B cell (primary cell): Measurements from ENCODE around the gene DPP10. TPM values are rescaled to one million over a fixed set of nuclear protein-coding genes. Genes with fewer than 3 reads are reported as not detected.

Source experiments
- ATAC-seq: fragments of 200-7000 bp; cut with Tn5 transposase; one replicate; pipeline ENCODE4 v1.10.0; 2021; ENCODE audit warnings: low read depth, mild to moderate bottlenecking, moderate number of reproducible peaks, moderate library complexity
- CTCF ChIA-PET: fragments of 350-600 bp; sonication (Branson Sonifier 250); formaldehyde crosslinking; loops from one replicate; lab custom pipeline; 2021; ENCODE audit warnings: antibody characterized with exemption, inconsistent platforms; lab: Charles Lee
- POLR2A ChIA-PET: fragments of 350-600 bp; sonication (Branson Sonifier 250); formaldehyde crosslinking; loops from one replicate; lab custom pipeline; 2021; ENCODE audit warnings: antibody characterized with exemption; lab: Charles Lee
- DNase-seq: peaks from one replicate; pipeline ENCODE4 v3.0.0; 2013
- H2AFZ ChIP-seq: 2 replicates; pipeline ENCODE4 v1.6.1; 2012; ENCODE audit warnings: mild to moderate bottlenecking, low read depth, low read length; ENCODE audit not compliant: insufficient read depth, poor library complexity, severe bottlenecking
- H3K27ac ChIP-seq, 2 donors: 1 replicate in 1 of 2; 2 replicates in 1 of 2; pipeline ENCODE4 v1.5.1; 2012 to 2013; ENCODE audit warnings: low read length in 2 of 2, mild to moderate bottlenecking in 2 of 2, moderate library complexity in 1 of 2
- H3K27me3 ChIP-seq, 4 experiments: fragments of 200-600 bp in 1 of 4; sonication (generic) in 1 of 4; replicated peaks in 1 of 4; 1 replicate in 2 of 4; 2 replicates in 2 of 4; pipeline versions ENCODE4 v1.6.1 to v1.7.0; 2013 to 2016; ENCODE audit warnings: low read length in 3 of 4, mild to moderate bottlenecking in 2 of 4, mixed read lengths in 1 of 4, moderate library complexity in 1 of 4; ENCODE audit not compliant: insufficient read depth in 4 of 4, control insufficient read depth in 3 of 4; ENCODE audit errors: control extremely low read depth in 1 of 4
- H3K36me3 ChIP-seq, 2 experiments: replicated peaks in 1 of 2; 1 replicate in 1 of 2; 2 replicates in 1 of 2; pipeline versions ENCODE4 v1.6.1 to v1.7.1; 2013; ENCODE audit warnings: low read length in 1 of 2; ENCODE audit not compliant: insufficient read depth in 2 of 2, control insufficient read depth in 1 of 2; ENCODE audit errors: control extremely low read depth in 1 of 2, extremely low read depth in 1 of 2
- H3K4me1 ChIP-seq, 2 donors: fragments of 200-600 bp in 1 of 2; sonication (generic) in 1 of 2; 1 replicate in 1 of 2; 2 replicates in 1 of 2; pipeline versions ENCODE4 v1.5.1 to v1.6.1; 2013 to 2017; ENCODE audit warnings: low read length in 2 of 2; ENCODE audit not compliant: control insufficient read depth in 2 of 2, insufficient read depth in 2 of 2
- H3K4me2 ChIP-seq: replicated peaks from 2 replicates; pipeline ENCODE3; 2012; ENCODE audit warnings: mild to moderate bottlenecking, low read depth, low read length; ENCODE audit not compliant: poor library complexity, severe bottlenecking
- H3K4me3 ChIP-seq, 5 experiments: fragments of 200-600 bp in 1 of 5; sonication (generic) in 1 of 5; 1 replicate in 3 of 5; 2 replicates in 2 of 5; pipeline versions ENCODE4 v1.5.1 to v1.7.0; 2011 to 2016; ENCODE audit warnings: low read length in 4 of 5, mild to moderate bottlenecking in 4 of 5, low read depth in 2 of 5, control low read depth in 1 of 5, moderate library complexity in 1 of 5; ENCODE audit not compliant: insufficient read depth in 1 of 5; ENCODE audit errors: control extremely low read depth in 1 of 5, extremely low read depth in 1 of 5
- H3K79me2 ChIP-seq: fragments of 200-600 bp; sonication (generic); one replicate; pipeline ENCODE4 v1.6.0; 2016; ENCODE audit warnings: low read length; ENCODE audit not compliant: control insufficient read depth, insufficient read depth
- H3K9ac ChIP-seq: fragments of 200-600 bp; sonication (generic); 2 replicates; pipeline ENCODE4 v1.6.1; 2017; ENCODE audit warnings: mild to moderate bottlenecking, low read length, moderate library complexity
- H3K9me3 ChIP-seq, 3 donors: one replicate each; pipeline versions ENCODE4 v1.6.1 to v1.7.1; 2013; ENCODE audit warnings: low read length in 2 of 3; ENCODE audit not compliant: control insufficient read depth in 2 of 3, insufficient read depth in 1 of 3; ENCODE audit errors: control extremely low read depth in 1 of 3
- H4K20me1 ChIP-seq: 2 replicates; pipeline ENCODE4 v1.6.0; 2012; ENCODE audit warnings: mild to moderate bottlenecking, low read length; ENCODE audit not compliant: insufficient read depth, control insufficient read depth, poor library complexity, severe bottlenecking
- H3K27ac Mint-ChIP-seq: one replicate; pipeline ENCODE4 v1.8.0; 2021; ENCODE audit warnings: mixed read lengths
- H3K27me3 Mint-ChIP-seq: one replicate; pipeline ENCODE4 v1.8.0; 2021; ENCODE audit warnings: mixed read lengths
- H3K4me1 Mint-ChIP-seq: one replicate; pipeline ENCODE4 v1.8.0; 2021; ENCODE audit warnings: mixed read lengths
- H3K4me3 Mint-ChIP-seq: one replicate; pipeline ENCODE4 v1.8.0; 2021; ENCODE audit warnings: mixed read lengths
- H3K9me3 Mint-ChIP-seq: one replicate; pipeline ENCODE4 v1.8.0; 2022; ENCODE audit warnings: mixed read lengths; ENCODE audit not compliant: insufficient read depth
- CTCF ChIP-seq: fragments of 200-600 bp; IDR thresholded peaks from one replicate; pipeline ENCODE4 v1.8.0; 2022; ENCODE audit warnings: antibody characterized with exemption, mild to moderate bottlenecking
- EZH2 ChIP-seq: IDR thresholded peaks from 2 replicates; pipeline ENCODE4 v1.6.1; 2012; ENCODE audit warnings: borderline replicate concordance, low read depth, mild to moderate bottlenecking, moderate library complexity, low read length; ENCODE audit not compliant: insufficient read depth, poor library complexity, severe bottlenecking
- WGBS: methylation state at CpG from one replicate; pipeline ENCODE4 v1.1.5; 2013; ENCODE audit warnings: missing lambda C conversion rate; ENCODE audit not compliant: insufficient coverage; 5-methylcytosine and 5-hydroxymethylcytosine counted together
- intact Hi-C: fragments of 100-400 bp; cut with micrococcal nuclease; formaldehyde crosslinking; loops from one replicate; pipeline ENCODE4 v1.10.0; 2022
- polyA plus RNA-seq: library from polyadenylated mRNA; depleted of rRNA; stranded (reverse); fragments of >200 nt; gene quantifications from 2 replicates; pipeline ENCODE4 v1.2.3, GENCODE V29; 2012
- total RNA-seq, 2 donors: library from RNA; stranded (reverse); fragments of 120-200 nt in 1 of 2; gene quantifications; 1 replicate in 1 of 2; 2 replicates in 1 of 2; pipeline versions ENCODE4 v1.2.3 to v1.2.4, GENCODE V29; 2013 to 2022

The DPP10 gene
- total and polyA plus RNA-seq, 2 donors (not counting 1 experiment from before 2014, with no cell fraction given), result not detected

GRCh38 chr2:115480741-115481140 lies 1038.3 kb downstream of the DPP10 start:
- no peak overlapping the region for H3K4me2 ChIP-seq
- no peaks in the 10 kb centered on the region for H3K4me1 ChIP-seq
- no peak overlapping the region for H3K4me3 ChIP-seq
- H4K20me1 ChIP-seq, result no peaks in the 10 kb centered on the region
- H3K27ac Mint-ChIP-seq, result no peak overlapping the region
- no peaks in the 10 kb centered on the region for H3K79me2 ChIP-seq
- TF ChIP-seq EZH2, result no peak
- TF ChIP-seq CTCF, result no peak
- intact Hi-C loops, result no loop called here
- H3K9me3 ChIP-seq, result no peaks in the 10 kb centered on the region
- H3K4me1 Mint-ChIP-seq, result no peaks in the 10 kb centered on the region
- no peak for ATAC-seq
- peaks cover 2% of the 10 kb centered on the region for H3K9me3 Mint-ChIP-seq
- no peak overlapping the region for H3K4me3 Mint-ChIP-seq
- no peak overlapping the region for H3K9ac ChIP-seq
- ChIA-PET CTCF (no interaction called here), POLR2A (no interaction called here)
- H2AFZ ChIP-seq, result no peak overlapping the region
- no peaks in the 10 kb centered on the region for H3K27me3 Mint-ChIP-seq
- no peak overlapping the region for H3K27ac ChIP-seq
- DNase-seq, result no peak
- no CpG with 5 or more reads among the region's 1 CpG for WGBS
- no peaks in the 10 kb centered on the region for H3K27me3 ChIP-seq
- no peaks in the 10 kb centered on the region for H3K36me3 ChIP-seq

GRCh38 chr2:115481842-115482241 lies 1039.4 kb downstream of the DPP10 start:
- no peaks in the 10 kb centered on the region for H4K20me1 ChIP-seq
- no peaks in the 10 kb centered on the region for H3K36me3 ChIP-seq
- H3K4me3 Mint-ChIP-seq, result no peak overlapping the region
- no peaks in the 10 kb centered on the region for H3K9me3 ChIP-seq
- WGBS, result no CpG with 5 or more reads among the region's 2 CpGs
- no peak for ATAC-seq
- H3K27ac Mint-ChIP-seq, result no peak overlapping the region
- no peak for TF ChIP-seq EZH2
- no peak for TF ChIP-seq CTCF
- POLR2A ChIA-PET, result no interaction called here
- no peak overlapping the region for H3K27ac ChIP-seq
- H3K27me3 ChIP-seq, result no peaks in the 10 kb centered on the region
- CTCF ChIA-PET, result no interaction called here
- H2AFZ ChIP-seq, result no peak overlapping the region
- H3K9me3 Mint-ChIP-seq, result peaks cover 2% of the 10 kb centered on the region
- intact Hi-C loops, result no loop called here
- no peak overlapping the region for H3K9ac ChIP-seq
- H3K4me1 ChIP-seq, result no peaks in the 10 kb centered on the region
- no peaks in the 10 kb centered on the region for H3K4me1 Mint-ChIP-seq
- no peak overlapping the region for H3K4me3 ChIP-seq
- H3K4me2 ChIP-seq, result no peak overlapping the region
- no peak for DNase-seq
- H3K79me2 ChIP-seq, result no peaks in the 10 kb centered on the region
- no peaks in the 10 kb centered on the region for H3K27me3 Mint-ChIP-seq
